GM19438 (cell line): Measurements from ENCODE around the gene SCLT1.
"Not testable (repeated sequence)": the region's sequence is repeated elsewhere in the genome, so short reads cannot be mapped to it uniquely, and the experiment has no call there.

Experiments used
- ATAC-seq: cut with Tn5 transposase; IDR thresholded peaks from one replicate; pipeline ENCODE4 v1.9.1; 2021; ENCODE audit warnings: low read depth; ENCODE audit not compliant: unreplicated experiment

Gene SCLT1

DNA sequence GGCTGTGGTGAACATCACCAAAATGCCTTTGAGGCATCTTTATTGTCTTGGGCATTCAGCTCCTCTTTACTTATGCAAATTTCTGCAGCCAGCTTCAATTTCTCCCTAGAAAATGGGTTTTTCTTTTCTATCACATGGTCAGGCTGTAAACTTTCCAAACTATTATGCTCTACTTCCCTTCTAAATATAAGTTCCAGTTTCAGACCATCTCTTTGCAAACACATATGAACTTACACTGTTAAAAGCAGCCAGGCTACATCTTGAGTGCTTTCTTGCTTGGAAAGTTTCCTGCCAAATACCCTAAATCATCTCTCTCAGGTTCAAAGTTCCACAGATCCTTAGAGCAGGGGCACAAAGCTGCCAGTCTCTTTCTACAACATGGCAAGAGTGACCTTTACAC, 13.2 kb downstream of the SCLT1 start:
- no peak for ATAC-seq

DNA sequence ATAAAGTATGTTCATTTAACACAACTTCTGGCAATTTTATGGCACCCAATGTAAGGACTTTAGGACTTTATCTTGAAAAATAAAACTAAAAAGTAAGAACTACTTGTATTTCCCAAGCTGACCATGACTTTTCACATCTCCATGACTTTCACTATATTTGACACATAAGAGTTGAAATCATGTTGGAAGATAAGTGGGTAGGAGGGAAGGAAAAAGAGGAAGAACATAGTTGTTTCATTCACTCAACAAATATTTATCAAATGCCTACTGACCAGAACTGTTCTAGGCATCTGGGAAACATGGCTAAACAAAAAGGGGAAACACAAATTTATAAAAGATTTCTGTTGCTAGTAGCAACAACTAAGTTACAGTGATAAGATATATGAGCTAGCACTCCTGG, 16.0 kb downstream of the SCLT1 start:
- no peak for ATAC-seq

DNA sequence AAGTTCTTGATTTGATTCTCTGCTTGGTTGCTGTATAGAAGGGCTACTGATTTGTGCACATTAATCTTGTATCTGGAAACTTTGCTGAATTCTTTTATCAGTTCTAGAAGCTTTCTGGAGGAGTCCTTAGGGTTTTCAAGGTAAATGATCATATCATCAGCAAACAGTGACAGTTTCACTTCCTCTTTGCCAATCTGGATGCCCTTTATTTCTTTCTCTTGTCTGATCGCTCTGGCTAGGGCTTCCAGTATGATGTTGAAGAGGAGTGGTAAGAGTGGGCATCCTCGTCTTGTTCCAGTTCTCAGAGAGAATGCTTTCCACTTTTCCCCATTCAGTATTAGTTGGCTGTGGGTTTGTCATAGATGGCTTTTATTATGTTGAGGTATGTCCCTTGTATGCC, 23.8 kb downstream of the SCLT1 start:
- not testable (repeated sequence) for ATAC-seq

GRCh38 chr4:129064717-129065116, 28.6 kb downstream of the SCLT1 start:
- no peak for ATAC-seq

DNA sequence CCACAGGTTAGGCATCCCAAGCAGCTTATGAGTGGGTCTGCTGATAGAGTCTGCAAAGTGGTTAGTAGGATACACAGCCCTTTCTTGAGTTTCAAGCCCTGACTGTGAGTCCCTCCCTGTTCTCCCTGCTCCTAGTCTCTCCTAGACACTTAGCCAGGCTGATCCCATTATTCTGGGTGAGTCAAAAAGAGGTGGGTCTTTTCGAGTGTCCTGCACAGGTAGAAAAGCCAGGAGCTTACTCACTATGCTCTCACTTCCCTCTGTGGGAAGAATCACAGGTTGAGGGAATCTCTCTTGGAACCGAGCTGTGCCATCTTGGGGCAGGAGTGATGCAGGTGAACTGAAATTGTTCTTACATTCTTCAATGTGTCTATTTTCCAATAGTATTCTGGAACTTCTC, 29.7 kb downstream of the SCLT1 start:
- ATAC-seq = no peak

GRCh38 chr4:129062580-129062979, 30.8 kb downstream of the SCLT1 start:
- no peak for ATAC-seq

DNA sequence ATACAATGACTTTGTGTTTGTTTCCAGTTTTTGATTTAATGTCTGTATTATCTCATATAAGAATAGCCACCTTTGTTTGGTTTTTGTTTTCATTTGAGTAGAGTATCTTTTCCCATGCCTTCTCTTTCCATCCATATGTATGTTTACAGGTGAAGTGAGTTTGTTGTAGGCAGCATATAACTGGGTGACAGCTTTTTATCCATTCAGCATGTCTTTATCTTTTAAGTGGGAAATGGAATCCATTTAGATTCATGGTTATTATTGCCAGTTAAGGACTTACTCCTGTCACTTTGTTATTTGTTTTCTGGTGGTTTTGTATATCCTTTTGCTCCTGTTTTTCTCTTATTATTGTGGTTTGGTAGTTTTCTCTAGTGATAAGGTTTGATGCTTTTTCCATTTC, 34.3 kb downstream of the SCLT1 start:
- no peak for ATAC-seq

GRCh38 chr4:129046055-129046959, 47.0 kb downstream of the SCLT1 start:
- ATAC-seq = no peak

GRCh38 chr4:129043523-129043922, 49.8 kb downstream of the SCLT1 start:
- no peak for ATAC-seq

GRCh38 chr4:129040471-129040870, 52.9 kb downstream of the SCLT1 start:
- ATAC-seq = no peak

DNA sequence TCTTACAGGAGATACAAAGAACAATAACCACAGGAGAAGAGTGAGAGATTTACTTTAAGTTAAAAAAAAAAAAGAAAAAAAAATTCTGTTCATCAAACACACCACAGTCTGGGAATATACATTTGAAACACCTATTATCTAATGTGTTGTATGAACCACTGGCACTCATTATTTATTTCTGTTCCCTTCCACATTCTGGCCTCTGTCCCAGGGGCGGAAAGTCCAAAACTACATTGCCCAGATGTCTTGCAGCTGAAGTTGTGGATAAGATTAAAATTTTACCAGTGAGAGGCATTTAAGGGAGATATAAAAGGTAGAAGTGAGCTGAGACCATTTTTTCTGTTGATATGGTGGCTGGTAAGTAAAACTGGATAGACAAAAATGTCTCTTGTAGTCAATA, 56.2 kb downstream of the SCLT1 start:
- no peak for ATAC-seq

DNA sequence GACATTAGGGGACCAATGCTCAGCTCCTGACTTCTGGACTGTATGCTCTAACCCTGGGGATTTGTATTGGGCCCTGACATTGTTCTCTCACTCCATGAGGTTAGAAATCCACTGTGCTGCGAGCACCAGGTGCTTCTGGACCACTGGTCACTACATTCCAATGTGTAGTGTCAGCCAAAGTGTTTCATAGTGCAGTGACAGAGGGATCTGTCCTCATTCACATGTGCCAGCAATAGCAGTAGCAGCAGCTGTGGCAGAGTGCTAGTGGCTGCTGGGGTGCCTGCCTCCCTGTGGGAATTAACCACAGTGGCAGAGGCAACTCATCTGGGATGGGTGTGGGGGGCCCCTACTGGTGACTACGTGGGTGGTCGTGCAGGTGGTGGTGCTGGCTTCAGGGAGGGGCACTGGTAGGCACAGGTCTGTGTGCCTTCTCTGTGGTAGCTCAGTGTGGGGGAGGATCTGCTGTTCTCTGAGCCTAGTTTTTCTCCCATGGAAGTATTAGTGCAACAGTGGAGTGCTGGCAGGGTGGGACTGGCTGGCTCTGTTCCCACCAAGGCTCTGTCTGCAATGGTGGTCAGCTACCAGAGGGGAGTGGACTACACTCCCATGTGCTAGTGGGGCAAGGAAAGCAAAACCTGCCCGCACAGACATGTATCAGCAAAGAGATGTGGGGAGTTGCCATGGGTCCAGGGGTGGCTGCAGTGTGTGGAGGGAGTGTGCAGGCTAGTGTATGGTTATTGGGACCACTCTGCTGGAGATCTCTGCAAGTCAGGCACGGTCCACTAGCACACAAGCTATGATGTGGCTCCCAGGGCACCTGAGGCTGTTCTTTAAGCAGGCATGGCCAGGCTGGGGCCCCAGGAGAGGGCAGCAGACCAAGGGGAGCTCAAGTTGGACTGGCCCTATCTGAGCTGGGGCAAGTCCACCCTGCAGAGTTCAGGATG, 78.5 kb downstream of the SCLT1 start:
- no peak for ATAC-seq

DNA sequence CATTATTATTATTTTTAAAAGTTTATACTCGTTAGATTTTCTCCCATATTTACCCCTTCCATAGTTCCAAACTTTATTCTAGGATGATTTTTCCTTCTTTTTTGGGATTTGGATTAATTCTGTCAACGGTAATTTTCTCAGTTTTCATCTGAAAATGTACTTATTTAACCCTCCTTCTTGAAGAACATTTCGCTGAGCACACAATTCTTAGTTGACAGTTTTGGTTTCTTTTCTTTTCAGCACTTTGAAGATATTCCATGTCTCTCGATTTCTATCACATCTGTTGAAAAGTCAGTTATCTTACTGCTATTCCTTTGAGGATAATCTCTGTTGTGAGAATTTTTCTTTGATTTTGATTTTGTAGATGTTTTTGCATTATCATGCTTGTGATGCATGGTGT, 85.2 kb downstream of the SCLT1 start:
- ATAC-seq = no peak

- ATAC-seq = no peak
These were observed 106.4 kb downstream of the SCLT1 start for GRCh38 chr4:128986908-128987307.

DNA sequence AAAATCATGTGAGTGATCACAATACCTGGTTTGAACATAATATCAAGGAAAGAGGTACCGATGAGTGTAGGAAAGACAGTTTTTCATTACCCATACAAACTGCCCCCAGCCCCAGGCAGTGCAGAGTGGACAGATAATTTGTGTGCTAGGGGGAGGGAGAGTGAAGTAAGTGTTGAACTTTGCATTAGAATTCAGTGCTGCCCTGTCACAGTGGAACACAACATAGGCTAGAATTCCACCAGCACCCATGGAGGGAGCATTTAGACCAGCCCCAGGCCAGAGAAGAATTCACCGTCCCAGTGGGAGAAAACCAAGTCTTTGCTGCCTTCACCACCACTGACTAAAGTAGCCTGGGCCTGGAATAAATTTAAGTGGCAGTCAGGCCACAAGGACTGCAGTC, 107.3 kb downstream of the SCLT1 start:
- no peak for ATAC-seq

GRCh38 chr4:128983771-128984485, 109.4 kb downstream of the SCLT1 start:
- no peak for ATAC-seq

DNA sequence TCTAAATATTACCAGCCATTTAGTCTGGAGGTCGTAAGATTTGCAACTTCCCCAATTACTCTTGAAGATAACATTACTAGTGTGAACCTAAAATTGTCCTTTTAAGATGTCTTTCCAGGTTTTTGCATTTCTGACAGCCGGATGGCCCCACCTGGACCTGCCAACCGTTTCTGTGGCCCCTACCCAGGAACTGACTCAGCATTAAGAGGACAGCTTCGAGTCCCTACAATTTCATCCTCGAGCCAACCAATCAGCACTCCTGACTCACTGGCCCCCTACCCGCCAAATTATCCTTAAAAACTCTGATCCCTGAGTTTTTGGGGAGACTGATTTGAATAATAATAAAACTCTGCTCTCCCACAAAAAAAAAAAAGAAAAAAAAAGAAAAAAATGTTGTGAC, 112.0 kb downstream of the SCLT1 start:
- ATAC-seq = no peak

- ATAC-seq = no peak
These were observed 112.5 kb downstream of the SCLT1 start for GRCh38 chr4:128980816-128981326.

DNA sequence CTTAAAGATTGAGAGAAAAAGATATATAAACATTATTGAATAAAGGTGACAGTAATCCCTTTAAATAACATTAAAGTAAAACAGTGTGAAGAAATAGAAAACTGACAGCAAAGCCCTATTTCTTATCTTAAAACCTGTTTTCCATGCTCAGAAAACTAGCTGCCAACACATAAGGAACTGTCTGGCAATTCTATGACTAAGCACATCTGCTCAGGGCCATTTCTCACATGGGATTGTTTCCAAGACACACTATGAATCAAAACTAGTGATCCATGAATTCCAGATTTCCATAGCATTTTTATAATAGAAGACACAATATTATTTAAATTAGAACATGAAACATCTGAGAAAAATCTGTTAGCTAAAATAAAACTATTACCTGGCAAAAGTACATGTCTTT, 113.4 kb downstream of the SCLT1 start:
- no peak for ATAC-seq

DNA sequence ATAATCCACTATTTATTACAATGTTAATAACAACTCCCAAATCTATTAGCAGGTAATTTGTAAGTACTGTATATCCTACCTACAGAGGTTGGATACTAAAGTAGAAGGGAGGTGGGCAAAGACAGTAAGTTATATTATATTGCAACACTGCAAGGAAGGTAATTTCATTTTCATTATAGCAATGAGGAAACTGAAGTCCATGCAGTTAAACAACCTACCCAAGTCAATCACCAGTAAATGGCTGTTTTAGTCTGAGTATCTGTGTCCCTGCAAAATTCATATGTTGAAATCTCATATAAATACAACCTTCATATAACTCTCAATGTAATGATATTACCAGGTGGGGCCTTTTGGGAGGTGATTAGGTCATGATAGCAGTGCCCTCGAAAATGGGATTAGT, 114.4 kb downstream of the SCLT1 start:
- ATAC-seq = no peak

GRCh38 chr4:128974136-128974581, 119.2 kb downstream of the SCLT1 start:
- ATAC-seq = no peak
